Posterior vena cava (tissue), 2 donors: Measurements from ENCODE around the gene ARF1. TPM values are rescaled to one million over a fixed set of nuclear protein-coding genes. Genes with fewer than 3 reads are reported as not detected.
"Not testable (repeated sequence)": the region's sequence is repeated elsewhere in the genome, so short reads cannot be mapped to it uniquely, and the experiment has no call there.

Experiments used
- DNase-seq: peaks from one replicate; pipeline ENCODE4 v3.0.0-alpha.2; 2020; ENCODE audit warnings: low spot score
- intact Hi-C, 2 donors: fragments of 100-400 bp; cut with DNase I; formaldehyde crosslinking; loops; one replicate each; pipeline versions ENCODE4 v1.14.1 to v1.14.2; 2022 to 2023
- total RNA-seq, 2 donors: library from RNA; stranded (reverse); fragmentation: NEBNext Ultra II Directional; extraction: Animal tissue kit (Norgen Biotek cat#: 25700); gene quantifications; one replicate each; pipeline ENCODE4 v1.2.1, GENCODE V29; 2021
- donor health status: DM: yes; HTN: yes; CAD: no.
- donor health status: DM: yes; HTN: yes; CAD: no.

Gene ARF1
- total RNA-seq, 2 donors from 2014 or later = 300 to 342 TPM

GRCh38 chr1:228108055-228108690 lies 25.7 kb downstream of the ARF1 start:
- intact Hi-C loops = no loop called here
- DNase-seq = no peak

- no peak for DNase-seq
- intact Hi-C loops = no loop called here
Measured at GRCh38 chr1:228108742-228109072, 26.2 kb downstream of the ARF1 start.

- intact Hi-C loops = no loop called here
- DNase-seq = peak; percentile 99
Measured at GRCh38 chr1:228109073-228109961, 26.8 kb downstream of the ARF1 start, which contains the start of gene MRPL55. Gene MRPL55 (minus strand): TSS chr1:228109299. CDS start chr1:228108260, 1,039 bp downstream.

- intact Hi-C loops = no loop called here
- DNase-seq = no peak
Measured at GRCh38 chr1:228109962-228110488, 27.5 kb downstream of the ARF1 start.

GRCh38 chr1:228110556-228110955 lies 28.0 kb downstream of the ARF1 start:
- DNase-seq = no peak
- intact Hi-C loops = no loop called here

GRCh38 chr1:228111315-228111714 lies 28.8 kb downstream of the ARF1 start:
- DNase-seq, intact Hi-C loops: not testable (repeated sequence)

GRCh38 chr1:228112167-228112566 lies 29.7 kb downstream of the ARF1 start:
- intact Hi-C loops = no loop called here
- no peak for DNase-seq

- no peak for DNase-seq
- intact Hi-C loops = no loop called here
Measured at GRCh38 chr1:228112617-228113016, 30.1 kb downstream of the ARF1 start.

GRCh38 chr1:228114827-228115226 lies 32.3 kb downstream of the ARF1 start:
- no peak for DNase-seq
- intact Hi-C loops = no loop called here

GRCh38 chr1:228117335-228117734 lies 34.8 kb downstream of the ARF1 start:
- intact Hi-C loops = no loop called here
- no peak for DNase-seq

GRCh38 chr1:228118040-228118439 lies 35.5 kb downstream of the ARF1 start:
- intact Hi-C loops = no loop called here
- DNase-seq = no peak

GRCh38 chr1:228120351-228120750 lies 37.8 kb downstream of the ARF1 start:
- intact Hi-C loops = no loop called here
- DNase-seq = no peak

GRCh38 chr1:228120857-228121489 lies 38.5 kb downstream of the ARF1 start:
- intact Hi-C loops = no loop called here
- DNase-seq = no peak

- intact Hi-C loops = no loop called here
- no peak for DNase-seq
Measured at GRCh38 chr1:228122921-228123441, 40.5 kb downstream of the ARF1 start.

GRCh38 chr1:228123505-228123904 lies 41.0 kb downstream of the ARF1 start:
- intact Hi-C loops = no loop called here
- DNase-seq = no peak

GRCh38 chr1:228125185-228125584 lies 42.7 kb downstream of the ARF1 start:
- intact Hi-C loops = no loop called here
- DNase-seq = no peak

GRCh38 chr1:228131766-228132165 lies 49.3 kb downstream of the ARF1 start:
- intact Hi-C loops = no loop called here

GRCh38 chr1:228134591-228134990 lies 52.1 kb downstream of the ARF1 start:
- DNase-seq = no peak
- intact Hi-C loops = no loop called here

More at GRCh38 chr1:228131766-228132165, 49.3 kb downstream of the ARF1 start:
- no peak for DNase-seq

- no peak for DNase-seq
- intact Hi-C loops = no loop called here
Measured at GRCh38 chr1:228136901-228137300, 54.4 kb downstream of the ARF1 start.

GRCh38 chr1:228139406-228139930 lies 57.0 kb downstream of the ARF1 start:
- peak; percentile 67 for DNase-seq
- intact Hi-C loops = no loop called here
